Astrocyte (in vitro differentiated cells and primary cell): Measurements from ENCODE around the gene ARSI. TPM values are rescaled to one million over a fixed set of nuclear protein-coding genes. Genes with fewer than 3 reads are reported as not detected.

Experiments used
- DNase-seq: peaks from one replicate; pipeline ENCODE4 v3.0.0-alpha.2; 2010; ENCODE audit warnings: low read depth
- FAIRE-seq: peaks from 2 replicates; lab custom pipeline; 2011; peaks lifted over from hg19 to GRCh38; lab: Jason Lieb, UNC
- H2AFZ ChIP-seq: 2 replicates; pipeline ENCODE4 v1.6.0; 2012; ENCODE audit warnings: low read depth, low read length, inconsistent platforms
- H3K27ac ChIP-seq: 2 replicates; pipeline ENCODE4 v1.5.1; 2011; ENCODE audit warnings: low read depth, low read length, inconsistent platforms
- H3K27me3 ChIP-seq: 2 replicates; pipeline ENCODE4 v1.6.0; 2011; ENCODE audit warnings: low read length, inconsistent platforms; ENCODE audit not compliant: insufficient read depth
- H3K36me3 ChIP-seq: 2 replicates; pipeline ENCODE4 v1.5.1; 2011; ENCODE audit warnings: low read length, inconsistent platforms; ENCODE audit not compliant: insufficient read depth
- H3K4me1 ChIP-seq: 2 replicates; pipeline ENCODE4 v1.5.1; 2011; ENCODE audit warnings: low read length, inconsistent platforms; ENCODE audit not compliant: insufficient read depth
- H3K4me2 ChIP-seq: 2 replicates; pipeline ENCODE4 v1.6.0; 2012; ENCODE audit warnings: low read length, inconsistent platforms
- H3K4me3 ChIP-seq: 2 replicates; pipeline ENCODE4 v1.5.1; 2011; ENCODE audit warnings: low read depth, mild to moderate bottlenecking, low read length, inconsistent platforms; ENCODE audit not compliant: insufficient read depth
- H3K79me2 ChIP-seq: 2 replicates; pipeline ENCODE4 v1.6.0; 2012; ENCODE audit warnings: mild to moderate bottlenecking, low read length, inconsistent platforms; ENCODE audit not compliant: insufficient read depth
- H3K9ac ChIP-seq: 2 replicates; pipeline ENCODE4 v1.6.0; 2012; ENCODE audit warnings: mild to moderate bottlenecking, low read length, inconsistent platforms
- H3K9me3 ChIP-seq: 2 replicates; pipeline ENCODE4 v1.5.1; 2012; ENCODE audit warnings: low read depth, mild to moderate bottlenecking, low read length, inconsistent platforms; ENCODE audit not compliant: insufficient read depth
- H4K20me1 ChIP-seq: 2 replicates; pipeline ENCODE4 v1.6.0; 2012; ENCODE audit warnings: low read length, inconsistent platforms; ENCODE audit not compliant: insufficient read depth
- H3K27ac Mint-ChIP-seq: one replicate; pipeline ENCODE4 v1.8.0; 2021; ENCODE audit warnings: mild to moderate bottlenecking, mixed read lengths; ENCODE audit not compliant: unreplicated experiment
- H3K27me3 Mint-ChIP-seq: one replicate; pipeline ENCODE4 v1.8.0; 2021; ENCODE audit warnings: low read depth, mixed read lengths; ENCODE audit not compliant: unreplicated experiment
- H3K36me3 Mint-ChIP-seq: one replicate; pipeline ENCODE4 v1.8.0; 2021; ENCODE audit warnings: low read depth, mixed read lengths; ENCODE audit not compliant: unreplicated experiment
- H3K4me1 Mint-ChIP-seq: one replicate; pipeline ENCODE4 v1.8.0; 2021; ENCODE audit warnings: low read depth, mixed read lengths; ENCODE audit not compliant: unreplicated experiment
- H3K4me3 Mint-ChIP-seq: one replicate; pipeline ENCODE4 v1.8.0; 2021; ENCODE audit warnings: mild to moderate bottlenecking, moderate library complexity, mixed read lengths; ENCODE audit not compliant: unreplicated experiment
- H3K9me3 Mint-ChIP-seq: one replicate; pipeline ENCODE4 v1.8.0; 2021; ENCODE audit warnings: mild to moderate bottlenecking, mixed read lengths; ENCODE audit not compliant: unreplicated experiment
- CTCF ChIP-seq: IDR thresholded peaks from 2 replicates; pipeline ENCODE4 v1.5.1; 2011; ENCODE audit warnings: low read depth, mild to moderate bottlenecking, inconsistent platforms, low read length, moderate library complexity; ENCODE audit not compliant: insufficient read depth
- EZH2 ChIP-seq: IDR thresholded peaks from 2 replicates; pipeline ENCODE4 v1.6.1; 2012; ENCODE audit warnings: mild to moderate bottlenecking, low read length, inconsistent platforms; ENCODE audit not compliant: insufficient read depth
- total RNA-seq: library from RNA; stranded (reverse); gene quantifications from 2 replicates; pipeline ENCODE4 v1.2.1, GENCODE V29; 2021

The ARSI gene
- total RNA-seq, 1 donor from 2014 or later: 23.0 TPM

- Histone ChIP-seq H3K4me2 (no peak overlapping the region), H2AFZ (no peak overlapping the region), H3K4me1 (no peaks in the 10 kb centered on the region), H3K9ac (no peak overlapping the region), H3K9me3 (no peaks in the 10 kb centered on the region), H3K27me3 (no peaks in the 10 kb centered on the region), H3K4me3 (no peak overlapping the region), H3K27ac (no peak overlapping the region), H4K20me1 (no peaks in the 10 kb centered on the region), H3K79me2 (no peaks in the 10 kb centered on the region), H3K36me3 (no peaks in the 10 kb centered on the region)
- Mint-ChIP-seq H3K9me3 (no peaks in the 10 kb centered on the region), H3K4me3 (no peak overlapping the region), H3K27ac (no peak overlapping the region), H3K36me3 (peaks cover 2% of the 10 kb centered on the region), H3K27me3 (peaks cover 36% of the 10 kb centered on the region), H3K4me1 (peaks cover 2% of the 10 kb centered on the region)
- FAIRE-seq: no peak
- DNase-seq: no peak
- TF ChIP-seq EZH2: no peak
These were observed 55.0 kb downstream of the ARSI start for GRCh38 chr5:150247726-150248125.

GRCh38 chr5:150246835-150247234, 55.9 kb downstream of the ARSI start:
- DNase-seq: no peak
- Histone ChIP-seq H3K9ac (no peak overlapping the region), H4K20me1 (no peaks in the 10 kb centered on the region), H3K27ac (no peak overlapping the region), H3K4me2 (no peak overlapping the region), H2AFZ (no peak overlapping the region), H3K79me2 (no peaks in the 10 kb centered on the region), H3K27me3 (no peaks in the 10 kb centered on the region), H3K9me3 (no peaks in the 10 kb centered on the region), H3K4me1 (no peaks in the 10 kb centered on the region), H3K4me3 (no peak overlapping the region), H3K36me3 (no peaks in the 10 kb centered on the region)
- H3K27me3 Mint-ChIP-seq: peaks cover 34% of the 10 kb centered on the region
- no peak for TF ChIP-seq CTCF
- H3K9me3 Mint-ChIP-seq: no peaks in the 10 kb centered on the region
- H3K27ac Mint-ChIP-seq: no peak overlapping the region
- no peak overlapping the region for H3K4me3 Mint-ChIP-seq
- H3K36me3 Mint-ChIP-seq: peaks cover 2% of the 10 kb centered on the region
- no peak for FAIRE-seq
- peaks cover 2% of the 10 kb centered on the region for H3K4me1 Mint-ChIP-seq

DNA sequence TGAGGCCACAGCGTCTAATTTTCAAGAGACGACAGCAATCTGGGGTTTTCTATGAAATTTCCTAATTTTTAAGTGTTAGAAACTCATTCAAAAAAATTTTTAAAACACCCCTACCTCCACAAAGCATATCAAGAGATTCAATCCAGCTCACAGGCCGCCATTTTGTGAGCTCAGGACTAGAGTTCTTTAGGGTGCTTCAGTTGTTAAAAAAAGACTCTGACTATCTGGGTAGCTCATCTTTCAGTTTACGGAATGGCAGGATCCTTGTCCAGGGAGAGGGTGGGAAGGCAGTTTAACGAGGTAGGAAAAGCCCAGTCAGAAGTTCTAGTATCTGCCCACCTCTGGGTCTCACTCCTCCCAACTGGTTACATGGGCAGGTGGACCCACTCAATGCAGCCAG, 56.3 kb downstream of the ARSI start:
- Histone ChIP-seq H3K79me2 (no peaks in the 10 kb centered on the region), H3K9me3 (no peaks in the 10 kb centered on the region), H3K27me3 (no peaks in the 10 kb centered on the region), H3K4me3 (no peak overlapping the region), H3K9ac (no peak overlapping the region), H4K20me1 (no peaks in the 10 kb centered on the region), H3K36me3 (no peaks in the 10 kb centered on the region), H3K4me2 (no peak overlapping the region), H3K27ac (no peak overlapping the region), H2AFZ (no peak overlapping the region), H3K4me1 (no peaks in the 10 kb centered on the region)
- H3K9me3 Mint-ChIP-seq: no peaks in the 10 kb centered on the region
- H3K4me3 Mint-ChIP-seq: no peak overlapping the region
- peaks cover 2% of the 10 kb centered on the region for H3K4me1 Mint-ChIP-seq
- H3K27me3 Mint-ChIP-seq: peaks cover 38% of the 10 kb centered on the region
- H3K27ac Mint-ChIP-seq: no peak overlapping the region
- DNase-seq (no peak), FAIRE-seq (no peak)
- peaks cover 2% of the 10 kb centered on the region for H3K36me3 Mint-ChIP-seq
- TF ChIP-seq EZH2 (no peak), CTCF (no peak)

Other genes starting within 250 kb of the ARSI start
- 1.4 and 1.6 TPM in 2 replicates for gene CSF1R, start 216.4 kb downstream of the ARSI start, total RNA-seq
- gene PDGFRB, start 147.1 kb downstream of the ARSI start, total RNA-seq: 78.8 and 96.6 TPM in 2 replicates
- gene CDX1, start 136.1 kb downstream of the ARSI start, total RNA-seq: 0.50 TPM in 1 of 2 replicates, not detected in the other
- gene SLC6A7, start 112.8 kb downstream of the ARSI start, total RNA-seq: not detected in 2 replicates
- 1.2 and 1.6 TPM in 2 replicates for gene CAMK2A, start 13.1 kb downstream of the ARSI start, total RNA-seq
- 36.1 and 47.5 TPM in 2 replicates for gene TCOF1, start 54.8 kb upstream of the ARSI start, total RNA-seq
- gene CD74, start 110.0 kb upstream of the ARSI start, total RNA-seq: 9.1 and 15.7 TPM in 2 replicates
- 1,823 and 2,054 TPM in 2 replicates for gene RPS14, start 146.8 kb upstream of the ARSI start, total RNA-seq
- gene NDST1, start 205.2 kb upstream of the ARSI start, total RNA-seq: 293 and 321 TPM in 2 replicates